ENCODE measurements around the gene DAPK2.
"Not testable (repeated sequence)": the region's sequence is repeated elsewhere in the genome, so short reads cannot be mapped to it uniquely, and the experiment has no call there.

The DAPK2 gene

DNA sequence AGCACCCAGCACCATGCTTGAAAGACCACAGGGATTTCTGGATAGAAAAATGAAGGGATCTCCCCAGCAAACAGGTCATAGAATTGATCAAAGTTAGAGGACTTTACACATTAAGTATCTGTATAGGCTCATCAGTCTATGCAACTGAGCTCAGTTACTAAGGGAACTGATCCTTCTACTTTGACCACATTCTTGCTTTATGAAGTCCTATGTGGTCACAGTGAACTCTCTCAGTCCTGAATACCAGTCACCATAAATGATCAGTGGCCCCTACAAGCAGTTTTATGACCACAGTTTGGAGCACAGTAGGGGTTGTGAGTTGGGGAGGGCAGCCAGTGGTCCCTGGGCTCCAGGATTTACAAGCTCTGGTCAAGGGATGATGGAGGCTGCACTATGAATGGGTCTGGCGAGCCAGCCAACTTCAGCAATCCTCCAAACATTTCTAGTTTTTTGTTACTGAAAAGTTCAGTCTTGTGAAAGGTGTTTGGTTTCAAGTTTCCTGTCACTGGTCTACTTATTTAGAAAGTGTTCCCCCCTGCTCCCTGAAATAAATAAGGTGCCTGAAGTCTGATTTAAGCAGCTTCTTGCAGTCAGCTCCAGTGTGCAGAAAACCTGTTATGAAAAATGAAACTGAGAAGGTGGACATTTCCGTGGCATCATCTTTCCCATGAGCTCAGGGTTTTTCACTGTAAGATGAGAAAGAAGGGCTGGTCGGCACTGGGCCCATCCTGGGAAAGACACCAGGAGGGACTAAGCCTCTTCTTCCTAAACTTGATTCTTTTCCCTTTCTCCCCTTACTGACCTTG is 75.5 kb downstream of the DAPK2 start:
- DNase-seq, result no peak

DNA sequence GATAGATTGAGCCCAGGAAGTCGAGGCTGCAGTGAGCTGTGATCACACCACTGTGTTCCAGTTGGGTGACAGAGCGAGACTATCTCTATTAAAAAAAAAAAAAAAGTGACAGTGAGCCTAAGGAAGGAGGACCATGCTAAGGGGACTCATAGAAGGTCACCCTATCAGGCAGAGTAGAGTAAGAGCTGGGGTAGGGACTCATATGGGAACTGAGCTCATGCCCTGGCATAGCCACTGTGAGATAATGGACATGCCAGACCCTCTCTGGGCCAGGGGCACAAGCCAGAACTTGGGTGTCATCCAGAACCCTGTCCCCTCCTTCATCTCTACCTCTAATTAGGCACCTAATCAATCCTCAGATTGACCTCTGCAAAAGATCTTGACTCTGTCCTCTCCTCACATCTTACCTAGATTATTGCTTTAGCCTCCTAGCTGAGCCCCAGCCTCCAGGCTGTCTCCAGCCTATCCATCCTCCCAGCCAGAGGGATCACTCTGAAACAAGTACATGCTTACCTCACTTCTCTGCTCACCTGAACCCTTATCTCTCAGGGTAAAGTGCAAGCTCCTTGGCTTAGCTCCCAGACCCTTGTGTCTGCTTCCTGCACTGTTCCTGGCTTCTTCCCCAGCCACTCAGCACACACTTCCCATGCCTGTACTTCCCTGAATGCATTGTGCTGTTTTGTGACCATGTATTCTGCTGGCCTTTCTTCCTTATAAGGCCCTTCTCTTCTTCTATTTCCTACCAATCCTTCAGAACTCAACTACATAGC is 76.4 kb downstream of the DAPK2 start:
- DNase-seq, result peak; percentile 34

DNA sequence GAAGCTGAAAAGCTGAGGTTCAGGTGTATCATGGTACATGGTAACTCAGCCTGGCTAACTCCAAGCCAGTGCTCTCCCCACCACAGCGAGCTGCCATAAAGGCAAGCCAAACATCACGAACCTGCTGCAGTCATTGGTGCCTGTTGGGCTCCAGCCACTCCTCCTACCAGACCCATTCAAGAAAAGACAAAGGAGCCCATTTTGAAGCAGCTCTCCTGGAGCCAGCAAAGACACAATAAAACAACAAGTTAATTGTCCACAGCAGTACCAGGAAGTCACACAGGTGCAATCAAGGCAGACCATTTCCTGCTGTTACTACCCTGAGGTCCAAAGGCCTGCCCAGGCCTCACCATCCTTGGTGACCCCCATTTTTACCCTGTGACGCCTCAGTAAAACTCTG is 77.6 kb downstream of the DAPK2 start:
- DNase-seq, result no peak

DNA sequence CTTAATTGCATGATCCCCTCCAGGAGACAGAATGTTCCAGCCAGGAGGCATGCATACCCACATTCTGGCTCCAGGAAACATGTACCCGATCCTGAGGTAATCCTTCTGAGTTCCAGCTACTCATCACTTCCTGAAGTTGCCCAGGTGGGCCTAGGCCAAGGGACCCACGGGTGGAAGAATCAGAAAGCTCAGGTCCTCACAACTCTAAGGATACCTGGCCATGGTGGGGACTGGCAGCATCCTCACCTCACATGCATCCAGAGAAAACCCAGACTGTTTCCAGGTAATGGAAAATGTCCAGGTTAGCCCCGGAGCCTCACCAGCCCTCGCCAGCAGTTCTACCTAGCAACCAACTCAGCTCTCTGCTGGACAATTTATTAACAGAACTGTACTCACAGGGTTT is 78.2 kb downstream of the DAPK2 start:
- no peak for DNase-seq

DNA sequence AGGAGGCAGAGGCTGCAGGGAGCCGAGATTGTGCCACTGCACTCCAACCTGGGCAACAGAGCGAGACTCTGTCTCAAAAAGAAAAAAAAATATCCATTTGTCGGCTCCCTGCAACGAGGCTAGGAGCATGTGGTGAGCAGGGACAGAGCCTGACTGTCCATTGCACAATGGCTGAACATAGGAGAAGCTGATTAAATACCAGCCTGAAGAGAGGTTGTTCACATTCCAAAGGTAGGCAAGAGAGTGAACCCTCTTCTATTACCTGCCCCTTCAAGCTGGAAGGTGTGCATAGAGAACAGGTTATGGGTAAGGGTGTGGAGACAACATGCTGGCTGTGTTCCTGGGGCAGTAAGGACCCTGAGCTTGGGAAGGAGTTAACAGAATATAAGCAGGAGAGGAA is 78.7 kb downstream of the DAPK2 start:
- DNase-seq, result no peak

DNA sequence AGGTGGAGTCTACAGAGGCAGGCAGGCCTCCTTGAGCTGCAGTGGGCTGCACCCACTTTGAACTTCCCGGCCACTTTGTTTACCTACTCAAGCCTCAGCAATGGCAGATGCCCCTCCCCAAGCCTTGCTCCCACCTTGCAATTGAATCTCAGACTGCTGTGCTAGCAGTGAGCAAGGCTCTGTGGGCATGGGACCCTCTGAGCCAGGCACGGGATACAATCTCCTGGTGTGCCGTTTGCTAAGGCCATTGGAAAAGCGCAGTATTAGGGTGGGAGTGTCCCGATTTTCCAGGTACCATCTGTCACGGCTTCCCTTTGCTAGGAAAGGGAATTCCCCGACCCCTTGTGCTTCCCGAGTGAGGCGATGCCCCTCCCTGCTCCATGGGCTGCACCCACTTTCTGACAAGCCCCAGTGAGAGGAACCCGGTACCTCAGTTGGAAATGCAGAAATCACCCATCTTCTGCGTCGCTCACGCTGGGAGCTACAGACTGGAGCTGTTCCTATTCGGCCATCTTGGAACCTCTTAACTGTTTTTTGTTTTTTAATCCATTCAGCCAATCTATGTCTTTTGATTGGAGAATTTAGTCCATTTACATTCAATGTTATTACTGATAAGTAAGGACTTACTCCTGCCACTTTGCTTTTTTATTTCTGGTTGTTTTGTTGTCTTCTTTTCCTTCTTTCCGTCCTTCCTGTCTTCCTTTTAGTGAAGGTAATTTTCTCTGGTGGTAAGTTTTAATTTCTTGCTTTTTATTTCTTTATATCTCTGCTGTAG is 83.2 kb downstream of the DAPK2 start:
- not testable (repeated sequence) for DNase-seq

DNA sequence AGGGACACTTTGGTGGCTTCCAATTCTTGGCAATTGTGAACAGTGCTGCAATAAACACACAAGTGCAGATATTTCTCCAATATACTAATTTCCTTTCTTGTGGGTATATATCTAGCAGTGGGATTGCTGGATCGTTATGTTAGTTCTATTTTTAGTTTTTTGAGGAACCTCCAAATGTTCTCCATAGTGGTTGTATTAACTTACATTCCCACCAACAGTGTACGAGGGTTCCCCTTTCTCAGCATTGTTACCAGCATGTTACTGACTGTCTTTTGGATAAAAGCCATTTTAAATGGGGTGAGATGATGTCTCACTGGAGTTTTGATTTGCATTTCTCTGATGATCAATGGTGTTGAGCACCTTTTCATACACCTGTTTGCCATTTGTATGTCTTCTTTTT is 92.8 kb downstream of the DAPK2 start:
- no peak for DNase-seq

DNA sequence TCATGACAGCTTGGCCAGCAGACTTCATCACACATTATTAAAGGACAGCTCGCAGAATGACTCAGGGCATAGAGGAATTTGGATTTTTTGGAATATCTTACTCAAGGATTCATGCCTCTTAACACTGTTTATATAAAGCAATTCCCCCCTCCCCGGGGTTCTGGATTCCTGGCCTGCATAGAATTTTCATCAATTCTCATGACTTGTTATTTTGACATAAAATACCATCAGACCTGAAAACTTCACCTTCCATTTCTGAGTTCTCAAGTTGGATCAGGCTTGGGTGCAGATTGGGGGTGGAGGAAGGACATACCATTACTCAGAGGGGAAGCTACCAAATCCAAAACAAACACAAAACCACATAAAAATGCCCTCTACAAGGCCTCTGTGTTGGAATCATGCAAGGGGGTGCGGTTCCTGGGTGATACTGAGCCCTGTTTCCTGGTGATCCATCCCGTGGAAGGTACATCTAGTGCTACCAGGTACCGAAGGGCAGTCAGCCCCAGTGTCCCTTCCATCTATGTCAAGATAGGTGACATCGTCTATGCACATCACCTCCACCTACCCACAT is 95.3 kb downstream of the DAPK2 start:
- DNase-seq, result no peak

DNA sequence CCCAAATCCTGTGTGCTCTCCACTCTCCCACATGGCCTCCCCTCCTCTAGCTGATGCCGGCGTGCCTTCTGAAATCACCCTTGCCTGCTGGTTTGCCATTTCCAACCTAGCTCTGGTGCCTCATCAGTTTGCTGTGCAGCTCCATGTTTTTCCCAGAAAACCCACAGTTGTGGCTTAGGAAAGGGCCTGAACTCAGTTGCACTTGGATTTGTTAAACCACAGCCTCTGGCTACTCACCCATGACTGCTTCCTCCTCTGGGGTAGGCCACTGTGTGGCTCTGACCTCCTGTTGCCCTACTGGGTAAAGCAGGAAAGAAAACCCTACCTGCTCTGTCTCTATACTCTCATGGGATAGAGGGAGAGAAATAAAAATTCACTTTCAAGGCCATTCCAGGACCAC is 97.3 kb downstream of the DAPK2 start:
- no peak for DNase-seq

DNA sequence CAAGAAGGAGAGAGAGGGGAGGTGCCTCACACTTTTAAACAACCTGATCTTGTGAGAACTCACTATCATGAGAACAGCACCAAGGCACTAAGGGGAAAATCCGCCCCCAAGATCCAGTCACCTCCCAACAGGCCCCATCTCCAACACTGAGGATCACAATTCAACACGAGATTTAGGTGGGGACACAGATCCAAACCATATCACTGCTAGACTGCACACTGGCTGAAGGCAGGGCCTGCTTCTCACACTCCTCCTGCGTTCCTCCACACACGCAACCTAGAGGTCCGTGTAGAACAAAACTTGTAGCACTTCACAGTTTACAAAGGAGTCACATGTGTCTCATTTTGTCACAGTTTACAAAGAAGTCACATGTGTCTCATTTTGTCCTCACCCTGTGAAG is 97.8 kb downstream of the DAPK2 start:
- DNase-seq, result no peak

DNA sequence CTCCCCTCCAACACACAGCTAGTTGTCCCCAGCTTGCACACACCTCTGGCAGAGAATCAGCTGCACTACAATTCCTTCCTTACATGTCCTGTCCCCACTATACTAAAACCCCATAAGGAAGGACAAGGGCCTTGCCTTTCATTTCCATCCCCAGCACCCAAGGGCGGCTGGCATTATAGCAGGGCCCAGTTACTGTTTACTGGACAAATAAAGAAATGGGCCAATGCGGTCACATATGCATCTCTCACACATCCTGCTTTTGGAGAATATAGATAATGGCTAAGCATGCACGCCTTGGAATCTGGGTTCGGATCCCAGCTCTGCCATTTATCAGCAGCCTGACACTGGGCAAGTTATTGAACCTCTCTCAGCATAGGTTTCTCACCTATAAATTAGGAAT is 99.1 kb downstream of the DAPK2 start:
- DNase-seq, result no peak

DNA sequence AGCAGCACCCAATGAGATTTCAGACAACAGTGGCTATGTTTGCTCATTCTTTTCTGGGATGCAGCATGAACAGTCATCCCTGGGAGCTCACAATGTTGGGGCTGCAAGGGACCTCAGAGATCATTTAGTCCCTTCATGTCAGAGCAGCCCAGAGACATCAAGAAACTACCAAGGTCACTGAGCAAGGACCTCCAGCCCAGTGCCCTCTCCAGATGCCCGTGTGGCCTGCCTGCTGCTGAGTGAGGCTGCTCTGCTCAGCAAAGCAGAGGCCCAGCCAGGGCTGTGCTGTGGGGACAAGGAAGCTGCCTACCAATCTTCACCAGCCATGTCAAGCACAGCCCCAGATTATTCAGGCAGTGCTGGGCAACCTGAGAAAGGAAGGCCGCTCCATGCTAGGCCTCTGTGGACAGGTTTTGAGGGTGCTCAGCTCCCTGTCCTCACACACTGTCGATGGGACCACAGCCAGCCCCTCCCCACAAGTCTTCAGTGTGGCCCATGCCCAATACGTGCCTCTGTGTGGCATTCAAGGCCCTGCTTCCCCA is 99.7 kb downstream of the DAPK2 start:
- no peak for DNase-seq

DNA sequence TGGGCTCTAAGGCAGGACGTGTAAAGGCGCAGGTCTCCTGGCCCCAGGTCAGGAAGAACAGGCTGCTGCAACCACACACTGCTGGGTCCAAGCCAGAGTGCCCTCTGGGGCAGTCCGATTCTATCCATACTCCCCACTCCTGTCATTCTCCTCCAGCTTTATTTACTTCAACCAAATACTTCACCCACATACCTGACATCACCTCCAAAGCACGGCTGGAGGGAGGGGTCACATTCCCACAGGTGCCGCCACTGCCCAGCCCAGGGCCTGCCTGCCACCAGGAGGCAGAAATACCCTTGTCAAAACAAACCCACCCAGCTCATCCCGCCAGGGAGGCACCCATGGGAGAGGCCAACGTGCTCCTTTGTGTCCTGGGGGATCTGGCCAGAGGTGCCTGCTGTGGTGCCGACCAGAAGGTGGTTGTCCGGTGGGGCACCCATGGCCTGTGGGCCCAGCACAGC is 100.4 kb downstream of the DAPK2 start:
- DNase-seq, result no peak

DNA sequence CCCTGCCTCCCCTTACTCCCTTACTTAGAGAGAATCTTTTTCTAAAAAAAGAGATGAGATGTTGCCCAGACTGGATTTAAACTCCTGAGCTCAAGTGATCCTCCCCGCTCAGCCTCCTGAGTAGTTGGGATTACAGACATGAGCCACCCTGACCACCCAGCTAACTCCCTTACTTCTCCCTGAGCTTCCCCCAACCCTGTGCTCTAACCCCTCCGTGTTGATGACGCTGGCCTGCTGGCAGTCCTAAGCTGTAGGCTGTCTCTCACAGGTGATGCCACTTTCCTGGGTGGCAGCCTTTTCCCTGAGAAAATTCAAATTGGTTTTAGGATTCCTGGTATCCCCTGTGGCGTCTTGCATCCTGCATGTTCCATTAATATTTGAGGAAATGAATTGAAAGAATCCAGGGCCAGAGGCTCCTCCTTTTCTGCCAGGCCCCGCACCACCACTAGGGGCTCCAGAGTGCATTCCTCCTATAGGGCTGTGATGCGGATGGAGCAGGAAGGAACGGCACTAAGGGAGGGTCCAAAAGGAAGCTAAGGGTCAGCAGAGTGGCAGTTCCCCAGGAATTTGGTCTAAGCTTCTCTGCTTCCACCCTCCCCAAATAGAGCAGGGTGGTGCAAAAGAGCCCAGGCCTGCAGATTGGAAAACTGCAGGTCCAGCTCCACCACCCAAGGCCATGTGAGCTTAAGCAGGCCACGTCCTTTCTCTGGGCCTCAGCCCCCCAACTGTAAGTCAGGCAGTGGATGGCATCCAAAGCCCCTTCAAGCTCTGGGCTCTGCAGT is 101.1 kb downstream of the DAPK2 start:
- peak; percentile 22 for DNase-seq

DNA sequence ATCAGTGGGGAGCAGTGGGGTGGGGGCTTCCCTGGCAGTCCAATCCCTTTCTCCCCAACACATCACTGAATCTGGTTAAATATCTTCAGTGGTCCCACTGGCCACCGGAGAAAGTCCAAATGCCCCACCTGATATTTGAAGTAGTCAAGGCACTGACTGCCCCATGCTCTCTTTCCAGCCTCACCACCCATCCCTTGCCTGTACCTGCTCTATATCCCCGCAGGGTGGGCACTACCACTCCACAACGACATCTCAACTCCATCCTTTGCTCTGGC is 101.7 kb downstream of the DAPK2 start:
- no peak for DNase-seq

DNA sequence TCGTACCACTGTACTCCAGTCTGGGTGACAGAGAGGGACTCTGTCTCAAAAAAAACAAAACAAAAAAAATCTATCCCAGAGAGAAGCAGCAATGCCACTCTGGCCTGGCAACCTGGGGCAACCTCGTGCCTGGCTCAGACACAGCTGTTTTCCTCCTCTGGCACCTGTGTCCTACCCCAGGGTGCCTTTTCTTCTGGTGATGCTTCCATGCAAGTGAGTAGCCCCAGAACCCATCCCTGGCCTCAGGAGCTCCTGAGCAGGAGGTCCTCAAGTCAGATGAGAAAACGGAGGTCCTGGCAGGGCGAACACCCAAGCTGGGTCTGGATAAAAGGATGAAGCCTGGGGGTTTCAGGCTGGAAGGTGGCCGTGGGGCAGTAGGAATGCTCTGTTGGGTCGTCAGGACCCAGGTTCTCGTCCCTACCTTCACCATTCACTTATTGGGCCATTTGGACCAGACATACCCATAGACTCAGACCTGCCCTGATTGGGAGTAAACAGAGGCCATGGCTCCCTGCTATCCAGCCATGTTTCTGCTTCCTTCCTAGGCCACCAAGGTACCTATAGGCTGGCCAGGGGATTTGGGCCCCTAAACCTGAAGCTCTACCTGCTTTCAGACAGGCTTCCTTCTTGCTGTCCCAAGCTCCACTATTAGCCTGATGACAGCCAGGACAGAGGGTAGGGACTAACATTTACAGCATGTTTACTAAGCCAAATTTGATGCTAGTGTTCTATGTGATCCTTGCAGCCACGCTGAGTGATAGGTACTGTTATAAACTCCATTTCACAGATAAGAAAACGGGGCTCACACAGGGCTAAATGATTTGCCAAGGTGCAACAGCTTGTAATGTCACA is 102.2 kb downstream of the DAPK2 start:
- DNase-seq, result no peak

DNA sequence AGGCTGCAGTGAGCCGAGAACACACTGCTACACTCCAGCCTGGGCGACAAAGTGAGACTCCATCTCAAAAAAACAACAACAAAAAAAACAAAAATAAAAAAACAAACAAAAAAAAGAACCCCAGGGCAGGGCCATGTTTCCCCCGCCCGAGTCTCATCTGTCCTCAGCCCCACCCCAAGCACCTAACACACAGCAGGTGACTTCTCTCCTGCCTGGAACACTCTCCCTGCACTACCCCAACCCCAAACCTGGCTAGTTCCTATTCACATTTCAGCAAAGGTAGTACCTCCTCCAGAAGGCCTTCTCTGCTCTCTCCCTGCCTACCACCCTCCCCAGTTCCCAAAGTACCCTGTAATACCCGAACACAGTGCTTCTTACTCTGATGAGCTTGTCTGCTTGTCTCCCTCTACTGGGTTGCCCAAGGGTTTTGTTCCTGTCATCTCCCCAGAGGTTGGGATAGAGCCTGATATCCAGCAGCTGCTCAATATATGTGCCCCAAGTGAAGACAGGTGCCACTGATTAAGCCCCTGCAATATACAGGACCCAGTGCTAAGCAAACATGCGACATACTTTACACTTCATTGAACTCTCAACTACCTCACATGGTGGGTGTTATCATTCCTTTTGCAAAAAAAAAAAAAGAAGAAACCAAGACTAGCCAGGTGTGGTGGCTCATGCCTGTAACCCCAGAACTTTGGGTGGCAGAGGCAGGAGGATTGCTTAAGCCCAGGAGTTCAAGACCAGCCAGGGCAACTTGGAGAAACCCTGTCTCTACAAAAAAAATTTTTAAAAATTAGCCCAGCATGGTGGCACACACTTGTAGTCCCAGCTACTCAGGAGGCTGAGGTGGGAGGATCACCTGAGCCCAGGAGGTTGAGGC is 103.6 kb downstream of the DAPK2 start:
- DNase-seq, result no peak

DNA sequence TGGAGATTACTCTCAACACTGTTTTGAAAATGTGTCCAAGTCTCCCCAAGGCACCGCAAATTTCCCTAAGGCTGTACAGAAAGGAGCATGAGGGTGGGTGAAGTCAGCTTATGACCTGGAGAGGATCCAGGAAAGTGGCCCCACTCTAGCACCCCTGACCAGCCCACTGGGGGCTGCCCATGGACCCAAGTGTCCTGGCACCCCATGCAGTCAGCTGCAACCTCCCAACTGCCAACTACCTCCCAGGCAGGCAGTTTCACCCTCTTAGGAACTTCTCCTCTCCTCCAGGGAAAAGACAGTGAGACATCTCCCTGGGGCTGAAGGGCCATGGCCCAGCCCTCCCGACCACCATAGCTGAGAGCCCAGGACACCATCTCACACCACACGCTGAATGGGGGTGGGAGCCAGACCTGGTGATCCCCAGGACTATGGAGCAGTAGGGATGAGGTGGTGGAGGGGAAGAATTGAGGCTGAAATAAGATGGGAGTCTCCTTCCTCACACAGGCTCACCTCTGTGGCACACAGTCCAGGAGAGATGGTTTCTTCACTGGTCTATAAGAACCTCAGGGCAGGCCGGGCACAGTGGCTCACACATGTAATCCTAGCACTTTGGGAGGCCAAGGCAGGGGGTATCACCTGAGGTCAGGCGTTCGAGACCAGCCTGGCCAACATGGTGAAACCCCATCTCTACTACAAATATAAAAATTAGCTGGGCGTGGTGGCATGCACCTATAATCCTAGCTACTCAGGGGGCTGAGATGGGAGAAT is 104.4 kb downstream of the DAPK2 start:
- DNase-seq, result no peak

DNA sequence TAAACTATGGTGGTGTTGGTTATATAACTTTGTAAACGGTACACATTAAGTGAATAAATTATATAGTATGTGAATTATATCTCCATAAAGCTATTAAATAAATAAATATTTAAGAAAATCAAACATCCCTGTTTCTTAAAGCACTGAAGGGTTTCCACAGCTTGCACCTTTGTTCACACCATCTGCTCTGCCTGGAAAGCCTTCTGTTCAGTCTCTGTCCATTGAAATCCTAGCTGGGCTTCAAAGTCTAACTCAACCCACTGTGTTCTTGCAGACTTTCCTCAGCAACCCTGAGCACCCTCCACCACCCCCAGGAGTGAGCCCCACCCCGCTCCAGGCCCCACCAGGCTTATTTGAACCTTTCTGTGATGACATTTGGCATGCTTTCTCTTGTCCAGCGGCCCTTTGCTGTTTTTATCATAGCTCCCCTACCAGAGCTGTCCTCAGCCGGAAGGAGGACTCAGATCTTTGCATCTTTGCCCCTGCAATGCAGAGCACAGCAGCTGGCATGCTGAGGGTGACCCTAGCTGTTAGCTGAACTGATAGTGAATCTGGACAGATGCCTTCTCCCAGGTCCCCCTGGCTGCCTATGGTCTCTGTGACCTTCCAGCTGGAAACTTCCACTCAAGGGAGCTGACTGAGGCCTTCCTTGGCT is 105.2 kb downstream of the DAPK2 start:
- no peak for DNase-seq
